ENCODE data around the gene KRTAP12-2.

The KRTAP12-2 gene

GRCh38 chr21:44657635-44658540, 8.8 kb downstream of the KRTAP12-2 start, which contains the start of gene KRTAP12-3:
KRTAP12-3 (plus strand) TSS chr21:44657932; CDS start chr21:44657980, 48 bp downstream.
- H3K27me3 ChIP-seq (ENCODE audit: low read length): no peaks in the 10 kb centered on the region
- H3K79me2 ChIP-seq (ENCODE audit: insufficient read depth, low read length): no peaks in the 10 kb centered on the region
- H3K9me3 ChIP-seq (ENCODE audit: insufficient read depth, low read length): no peaks in the 10 kb centered on the region
- no peak within 1 kb of the TSS for H2AFZ ChIP-seq (ENCODE audit: low read depth, low read length, severe bottlenecking)
- no peaks in the 10 kb centered on the region for H4K20me1 ChIP-seq (ENCODE audit: low read depth, low read length)
- no peak within 1 kb of the TSS for H3K27ac ChIP-seq (ENCODE audit: low read depth, low read length)
- H3K36me3 ChIP-seq (ENCODE audit: low read length): no peaks in the 10 kb centered on the region
- no peaks in the 10 kb centered on the region for H3F3A ChIP-seq (ENCODE audit: insufficient read depth)
- TF ChIP-seq EZH2phosphoT487 (conservative IDR thresholded peaks at IDR 0.05; ENCODE audit: low read length) (no peak), CTCF (IDR thresholded peaks at IDR 0.05; ENCODE audit: insufficient read depth, low read length, poor library complexity, severe bottlenecking) (no peak)
- H3K4me2 ChIP-seq (ENCODE audit: low read depth, low read length, poor library complexity, severe bottlenecking): no peak within 1 kb of the TSS
- no peak within 1 kb of the TSS for H3K9ac ChIP-seq (ENCODE audit: low read length)
- no peak within 1 kb of the TSS for H3K4me3 ChIP-seq (ENCODE audit: insufficient read depth, low read length, poor library complexity, severe bottlenecking)
- H3K9me2 ChIP-seq (replicated peaks; ENCODE audit: insufficient read depth, low read length): no peaks in the 10 kb centered on the region

- H3K27me3 ChIP-seq (ENCODE audit: low read length): no peaks in the 10 kb centered on the region
- H4K20me1 ChIP-seq (ENCODE audit: low read depth, low read length): no peaks in the 10 kb centered on the region
- no peaks in the 10 kb centered on the region for H3K9me2 ChIP-seq (replicated peaks; ENCODE audit: insufficient read depth, low read length)
- H3K4me3 ChIP-seq (ENCODE audit: insufficient read depth, low read length, poor library complexity, severe bottlenecking): no peak overlapping the region
- no peak overlapping the region for H3K27ac ChIP-seq (ENCODE audit: low read depth, low read length)
- TF ChIP-seq EZH2phosphoT487 (conservative IDR thresholded peaks at IDR 0.05; ENCODE audit: low read length) (no peak), CTCF (IDR thresholded peaks at IDR 0.05; ENCODE audit: insufficient read depth, low read length, poor library complexity, severe bottlenecking) (no peak)
- H3K4me2 ChIP-seq (ENCODE audit: low read depth, low read length, poor library complexity, severe bottlenecking): no peak overlapping the region
- H3K9me3 ChIP-seq (ENCODE audit: insufficient read depth, low read length): no peaks in the 10 kb centered on the region
- no peak overlapping the region for H2AFZ ChIP-seq (ENCODE audit: low read depth, low read length, severe bottlenecking)
- H3K9ac ChIP-seq (ENCODE audit: low read length): no peak overlapping the region
- H3K36me3 ChIP-seq (ENCODE audit: low read length): no peaks in the 10 kb centered on the region
- H3K79me2 ChIP-seq (ENCODE audit: insufficient read depth, low read length): no peaks in the 10 kb centered on the region
- no peaks in the 10 kb centered on the region for H3F3A ChIP-seq (ENCODE audit: insufficient read depth)
These were observed 9.9 kb downstream of the KRTAP12-2 start for GRCh38 chr21:44656868-44657267.

- H2AFZ ChIP-seq (ENCODE audit: low read depth, low read length, severe bottlenecking): no peak within 1 kb of the TSS
- no peaks in the 10 kb centered on the region for H3K9me3 ChIP-seq (ENCODE audit: insufficient read depth, low read length)
- H3K9me2 ChIP-seq (replicated peaks; ENCODE audit: insufficient read depth, low read length): no peaks in the 10 kb centered on the region
- TF ChIP-seq EZH2phosphoT487 (conservative IDR thresholded peaks at IDR 0.05; ENCODE audit: low read length): no peak
- TF ChIP-seq CTCF (IDR thresholded peaks at IDR 0.05; ENCODE audit: insufficient read depth, low read length, poor library complexity, severe bottlenecking): no peak
- no peaks in the 10 kb centered on the region for H3K79me2 ChIP-seq (ENCODE audit: insufficient read depth, low read length)
- no peak within 1 kb of the TSS for H3K4me3 ChIP-seq (ENCODE audit: insufficient read depth, low read length, poor library complexity, severe bottlenecking)
- no peaks in the 10 kb centered on the region for H3F3A ChIP-seq (ENCODE audit: insufficient read depth)
- no peak within 1 kb of the TSS for H3K27ac ChIP-seq (ENCODE audit: low read depth, low read length)
- H3K27me3 ChIP-seq (ENCODE audit: low read length): no peaks in the 10 kb centered on the region
- H3K36me3 ChIP-seq (ENCODE audit: low read length): no peaks in the 10 kb centered on the region
- H3K9ac ChIP-seq (ENCODE audit: low read length): no peak within 1 kb of the TSS
- H3K4me2 ChIP-seq (ENCODE audit: low read depth, low read length, poor library complexity, severe bottlenecking): no peak within 1 kb of the TSS
- H4K20me1 ChIP-seq (ENCODE audit: low read depth, low read length): no peaks in the 10 kb centered on the region
These were observed 12.1 kb downstream of the KRTAP12-2 start, which contains the start of gene KRTAP12-4 for GRCh38 chr21:44654576-44655175. KRTAP12-4 (minus strand) TSS chr21:44654659; CDS start chr21:44654614, 45 bp downstream.

Measured in SU-DHL-6 (cell line).